Mesangial cell (primary cell): ENCODE data around the gene PDE1A. TPM values are rescaled to one million over a fixed set of nuclear protein-coding genes. Genes with fewer than 3 reads are reported as not detected.

ENCODE experiments used
- total RNA-seq: library from RNA; depleted of rRNA; stranded (reverse); fragments of >200 nt; gene quantifications from 2 replicates; pipeline ENCODE4 v1.2.3, GENCODE V29; 2015

PDE1A gene
- under 0.01 and 2.7 TPM in 2 replicates for total RNA-seq

DNA sequence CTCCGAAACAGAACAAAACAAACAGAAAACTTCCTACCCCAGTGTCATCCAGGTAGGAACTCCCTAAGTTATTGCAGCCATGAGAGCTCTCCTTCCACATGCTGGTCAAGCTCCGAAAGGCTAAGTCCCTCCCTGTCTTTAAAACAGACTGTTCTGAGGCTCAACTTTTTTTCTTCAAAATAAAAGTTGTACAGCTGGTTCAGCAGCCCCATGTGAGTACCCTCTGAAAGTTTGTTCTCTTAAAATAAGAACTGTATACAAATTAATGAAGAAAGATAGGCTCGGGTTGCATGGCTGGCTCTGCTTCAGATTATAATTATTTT is at the start of gene PDE1A:
Gene PDE1A (minus strand): TSS at position 119 of the 323 bp plus-strand sequence.

